IPS-18a (cell line): Measurements from ENCODE around the gene SHKBP1.

Source experiments
- H3K27ac ChIP-seq: one replicate; pipeline ENCODE4 v1.5.1; 2013; ENCODE audit warnings: low read length
- H3K27me3 ChIP-seq: one replicate; pipeline ENCODE4 v1.6.1; 2013; ENCODE audit warnings: mild to moderate bottlenecking, low read length; ENCODE audit not compliant: control insufficient read depth, insufficient read depth
- H3K36me3 ChIP-seq: one replicate; pipeline ENCODE4 v1.6.1; 2013; ENCODE audit warnings: low read depth, low read length; ENCODE audit not compliant: control insufficient read depth
- H3K4me1 ChIP-seq: one replicate; pipeline ENCODE4 v1.6.1; 2013; ENCODE audit warnings: low read depth, low read length; ENCODE audit not compliant: control insufficient read depth
- H3K4me3 ChIP-seq: one replicate; pipeline ENCODE4 v1.5.1; 2013; ENCODE audit warnings: low read length
- H3K9ac ChIP-seq: one replicate; pipeline ENCODE4 v1.6.1; 2013; ENCODE audit warnings: mild to moderate bottlenecking, low read length, moderate library complexity
- H3K9me3 ChIP-seq: one replicate; pipeline ENCODE4 v1.6.1; 2013; ENCODE audit warnings: low read depth, low read length; ENCODE audit not compliant: control insufficient read depth

The SHKBP1 gene

DNA sequence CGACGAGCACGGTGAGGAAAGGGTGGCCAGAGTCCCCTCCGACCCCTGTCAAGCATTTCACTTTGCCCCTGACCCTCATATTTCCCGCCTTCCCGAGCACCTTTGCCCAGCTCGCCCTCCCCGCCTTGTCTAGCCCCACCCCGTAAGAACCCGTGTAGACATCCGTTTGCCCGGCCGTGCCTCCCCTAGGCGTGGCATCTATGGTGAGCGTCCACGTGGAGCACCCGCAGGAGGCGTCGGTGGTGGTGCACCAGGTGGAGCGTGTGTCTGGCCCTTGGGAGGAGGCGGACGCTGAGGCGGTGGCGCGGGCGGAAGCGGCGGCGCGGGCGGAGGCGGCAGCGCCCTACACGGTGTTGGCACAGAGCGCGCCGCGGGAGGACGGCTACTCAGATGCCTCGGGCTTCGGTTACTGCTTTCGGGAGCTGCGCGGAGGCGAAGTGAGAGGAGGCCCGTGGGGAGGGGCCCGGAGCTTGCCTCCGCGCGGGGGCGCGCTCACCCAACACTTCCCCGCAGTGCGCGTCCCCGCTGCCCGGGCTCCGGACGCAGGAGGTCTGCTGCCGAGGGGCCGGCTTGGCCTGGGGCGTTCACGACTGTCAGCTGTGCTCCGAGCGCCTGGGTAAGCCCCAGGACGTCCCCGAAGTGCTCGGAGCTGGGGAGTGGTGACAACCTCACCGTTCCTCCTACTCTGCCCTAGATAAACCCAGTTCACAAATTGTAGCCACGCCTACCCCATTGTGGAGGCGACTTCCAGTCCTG lies 28.7 kb downstream of the SHKBP1 start:
- peaks cover 15% of the 10 kb centered on the region for H3K4me1 ChIP-seq
- H3K9me3 ChIP-seq: no peaks in the 10 kb centered on the region
- no peak overlapping the region for H3K9ac ChIP-seq
- peaks cover 78% of the 10 kb centered on the region for H3K27me3 ChIP-seq
- H3K4me3 ChIP-seq: peak overlapping the region; percentile 60
- H3K36me3 ChIP-seq: no peaks in the 10 kb centered on the region
- no peak overlapping the region for H3K27ac ChIP-seq

- Histone ChIP-seq H3K9ac (no peak overlapping the region), H3K36me3 (no peaks in the 10 kb centered on the region), H3K27me3 (peaks cover 80% of the 10 kb centered on the region), H3K4me1 (peaks cover 19% of the 10 kb centered on the region), H3K9me3 (no peaks in the 10 kb centered on the region), H3K27ac (no peak overlapping the region), H3K4me3 (no peak overlapping the region)
Observed at GRCh38 chr19:40607311-40608239, 30.9 kb downstream of the SHKBP1 start.

DNA sequence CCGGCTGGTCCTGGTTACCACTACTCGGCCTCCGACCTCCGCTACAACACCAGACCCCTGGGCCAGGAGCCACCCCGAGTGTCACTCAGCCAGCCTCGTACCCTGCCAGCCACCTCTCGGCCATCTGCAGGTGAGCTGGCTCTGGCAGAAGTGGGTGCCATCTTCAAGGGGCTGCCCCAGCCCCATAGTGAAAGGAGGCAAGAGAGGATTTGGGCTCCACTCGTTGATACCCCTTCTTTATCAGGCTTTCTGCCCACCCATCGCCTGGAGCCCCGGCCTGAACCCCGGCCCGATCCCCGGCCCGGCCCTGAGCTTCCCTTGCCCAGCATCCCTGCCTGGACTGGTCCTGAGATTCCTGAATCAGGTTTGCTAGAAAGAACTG lies 31.6 kb downstream of the SHKBP1 start:
- no peaks in the 10 kb centered on the region for H3K36me3 ChIP-seq
- no peak overlapping the region for H3K27ac ChIP-seq
- H3K27me3 ChIP-seq: peaks cover 77% of the 10 kb centered on the region
- no peaks in the 10 kb centered on the region for H3K9me3 ChIP-seq
- H3K4me3 ChIP-seq: no peak overlapping the region
- peaks cover 13% of the 10 kb centered on the region for H3K4me1 ChIP-seq
- no peak overlapping the region for H3K9ac ChIP-seq

DNA sequence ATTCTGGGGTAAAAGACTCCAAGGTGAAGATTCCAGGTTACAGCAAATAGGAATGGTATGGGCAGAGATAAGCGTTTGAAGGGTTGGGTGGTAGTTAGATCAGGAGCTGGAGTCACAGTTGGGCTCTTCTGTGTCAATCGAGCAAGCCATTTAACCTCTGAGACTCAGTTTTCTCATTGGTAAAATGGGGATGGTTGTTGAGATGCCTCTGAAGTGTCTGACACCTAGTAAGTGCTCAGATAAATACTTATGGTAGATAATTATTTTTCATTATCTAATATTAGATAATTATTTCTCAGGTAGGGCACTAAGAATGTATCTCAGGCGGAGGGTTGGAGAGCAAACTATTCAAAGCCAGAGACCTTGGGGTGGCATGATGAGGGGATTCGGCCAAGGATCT lies 32.3 kb downstream of the SHKBP1 start:
- peaks cover 77% of the 10 kb centered on the region for H3K27me3 ChIP-seq
- no peaks in the 10 kb centered on the region for H3K9me3 ChIP-seq
- no peaks in the 10 kb centered on the region for H3K36me3 ChIP-seq
- peaks cover 10% of the 10 kb centered on the region for H3K4me1 ChIP-seq
- H3K27ac ChIP-seq: no peak overlapping the region
- peak overlapping the region; percentile 59 for H3K4me3 ChIP-seq
- H3K9ac ChIP-seq: no peak overlapping the region

GRCh38 chr19:40609561-40610395 lies 33.1 kb downstream of the SHKBP1 start:
- Histone ChIP-seq H3K4me1 (peaks cover 10% of the 10 kb centered on the region), H3K27me3 (peaks cover 71% of the 10 kb centered on the region), H3K9ac (no peak overlapping the region)

DNA sequence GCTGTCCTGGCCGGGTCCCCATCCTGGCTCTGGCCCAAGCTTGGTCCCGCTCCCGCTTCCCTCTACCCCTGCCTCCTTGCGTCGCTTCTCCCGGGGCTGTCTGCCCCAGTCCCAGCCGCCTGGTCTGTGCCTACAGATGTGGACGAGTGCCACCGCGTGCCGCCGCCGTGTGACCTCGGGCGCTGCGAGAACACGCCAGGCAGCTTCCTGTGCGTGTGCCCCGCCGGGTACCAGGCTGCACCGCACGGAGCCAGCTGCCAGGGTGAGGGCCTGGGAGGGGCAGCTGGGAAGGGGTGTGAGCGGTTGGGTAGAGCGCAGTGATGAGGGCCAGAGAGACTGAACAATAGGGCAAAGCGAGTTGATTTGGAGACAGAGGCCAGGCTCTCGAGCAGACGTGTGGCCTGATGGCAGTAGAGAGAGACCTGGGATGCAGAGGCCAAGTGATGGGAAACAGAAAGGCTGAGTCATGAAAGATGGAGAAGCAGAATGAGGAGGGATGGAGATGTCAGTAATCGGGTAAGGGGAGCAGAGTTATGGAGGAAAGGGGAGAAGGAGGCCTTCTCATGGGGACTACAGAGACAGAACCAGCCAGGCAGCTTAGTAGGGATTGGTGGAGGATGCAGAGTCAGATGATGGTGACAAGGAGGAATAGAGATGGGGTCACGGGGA lies 33.9 kb downstream of the SHKBP1 start:
- Histone ChIP-seq H3K9ac (no peak overlapping the region), H3K27ac (no peak overlapping the region), H3K4me3 (peak overlapping the region; percentile 59), H3K4me1 (peaks cover 10% of the 10 kb centered on the region), H3K36me3 (no peaks in the 10 kb centered on the region), H3K9me3 (no peaks in the 10 kb centered on the region), H3K27me3 (peaks cover 65% of the 10 kb centered on the region)

More at GRCh38 chr19:40609561-40610395, 33.1 kb downstream of the SHKBP1 start:
- H3K27ac ChIP-seq: no peak overlapping the region
- peak overlapping the region; percentile 59 for H3K4me3 ChIP-seq
- no peaks in the 10 kb centered on the region for H3K36me3 ChIP-seq
- H3K9me3 ChIP-seq: no peaks in the 10 kb centered on the region

DNA sequence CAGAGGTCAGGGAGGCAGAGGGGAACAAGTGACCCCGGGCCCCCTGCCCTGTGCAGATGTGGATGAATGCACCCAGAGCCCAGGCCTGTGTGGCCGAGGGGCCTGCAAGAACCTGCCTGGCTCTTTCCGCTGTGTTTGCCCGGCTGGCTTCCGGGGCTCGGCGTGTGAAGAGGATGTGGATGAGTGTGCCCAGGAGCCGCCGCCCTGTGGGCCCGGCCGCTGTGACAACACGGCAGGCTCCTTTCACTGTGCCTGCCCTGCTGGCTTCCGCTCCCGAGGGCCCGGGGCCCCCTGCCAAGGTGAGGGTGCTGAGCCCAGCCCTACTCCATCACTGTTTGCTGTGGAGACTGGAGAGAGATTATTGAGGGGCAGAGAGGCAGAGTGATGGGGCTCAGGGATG lies 34.4 kb downstream of the SHKBP1 start:
- H3K4me1 ChIP-seq: peaks cover 7% of the 10 kb centered on the region
- no peak overlapping the region for H3K4me3 ChIP-seq
- H3K9ac ChIP-seq: no peak overlapping the region
- H3K9me3 ChIP-seq: no peaks in the 10 kb centered on the region
- peaks cover 65% of the 10 kb centered on the region for H3K27me3 ChIP-seq
- no peak overlapping the region for H3K27ac ChIP-seq
- no peaks in the 10 kb centered on the region for H3K36me3 ChIP-seq

- Histone ChIP-seq H3K36me3 (no peaks in the 10 kb centered on the region), H3K9me3 (no peaks in the 10 kb centered on the region), H3K27me3 (peaks cover 57% of the 10 kb centered on the region), H3K9ac (no peak overlapping the region), H3K4me3 (no peak overlapping the region), H3K27ac (no peak overlapping the region), H3K4me1 (peaks cover 7% of the 10 kb centered on the region)
Observed at GRCh38 chr19:40611900-40612698, 35.4 kb downstream of the SHKBP1 start.

GRCh38 chr19:40612831-40613689 lies 36.4 kb downstream of the SHKBP1 start:
- Histone ChIP-seq H3K9ac (peak overlapping the region; percentile 69), H3K27ac (peak overlapping the region; percentile 30), H3K9me3 (no peaks in the 10 kb centered on the region), H3K36me3 (no peaks in the 10 kb centered on the region), H3K4me1 (peaks cover 7% of the 10 kb centered on the region), H3K4me3 (peak overlapping the region; percentile 77), H3K27me3 (peaks cover 47% of the 10 kb centered on the region)
